ENCODE results near the gene UHMK1.
"Not testable (repeated sequence)": the region's sequence is repeated elsewhere in the genome, so short reads cannot be mapped to it uniquely, and the experiment has no call there.

Gene UHMK1

DNA sequence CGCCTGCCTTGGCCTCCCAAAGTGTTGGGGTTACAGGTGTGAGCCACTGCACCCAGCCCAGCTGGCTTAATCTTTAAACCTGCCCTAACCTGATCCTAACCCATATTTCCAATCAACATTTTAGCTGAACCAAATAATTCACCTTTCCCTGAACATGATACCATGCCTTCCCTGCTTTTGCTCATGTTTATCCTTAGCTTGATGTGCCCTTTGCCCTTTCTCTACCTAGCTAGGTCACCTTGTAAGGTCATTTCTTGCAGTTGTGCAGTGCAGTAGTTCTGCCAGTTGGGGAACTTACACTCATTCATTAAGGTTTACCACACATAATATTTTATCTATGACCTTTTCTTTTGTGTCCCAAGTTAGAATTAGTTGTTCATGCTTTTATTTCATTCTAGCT is 69.3 kb downstream of the UHMK1 start:
- DNase-seq (ENCODE audit: low spot score) = no peak

DNA sequence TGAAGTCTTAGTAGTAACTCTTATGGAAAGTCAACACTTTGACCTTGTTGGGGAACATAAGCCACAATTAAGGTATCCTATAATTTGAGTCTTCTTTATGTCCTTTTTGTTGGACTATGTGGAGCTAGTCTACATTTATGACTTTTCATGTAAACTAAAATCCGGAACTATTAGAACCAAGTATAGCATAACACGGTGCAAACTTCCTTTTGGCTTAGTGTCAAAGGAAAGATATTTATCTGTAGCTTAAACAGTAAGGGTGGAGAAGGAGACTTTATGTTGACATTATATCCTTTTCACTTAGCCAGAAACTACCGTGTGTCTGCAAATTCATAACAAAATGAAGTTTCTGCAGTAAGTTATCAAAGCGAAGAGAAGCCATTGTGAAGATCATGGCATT is 71.2 kb downstream of the UHMK1 start:
- no peak for DNase-seq (ENCODE audit: low spot score)

DNA sequence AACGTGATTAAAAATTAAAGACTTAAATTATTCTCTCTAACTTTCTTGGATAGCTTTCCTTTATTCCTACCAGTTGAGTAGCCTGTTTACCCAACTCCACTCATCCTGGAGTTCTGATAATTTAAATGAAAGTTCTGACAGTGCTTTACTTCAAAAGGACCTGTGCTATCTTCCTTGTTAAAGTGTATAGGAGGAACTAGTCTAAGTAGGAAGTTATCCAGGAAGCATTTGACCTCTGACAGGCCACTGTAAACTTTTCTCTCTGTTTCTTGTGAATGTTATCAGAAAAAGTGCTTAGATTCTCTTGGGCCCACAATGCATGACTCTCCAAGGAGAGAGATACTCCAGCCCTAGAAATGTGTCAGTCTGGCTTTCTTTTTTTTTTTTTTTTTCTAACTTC is 73.1 kb downstream of the UHMK1 start:
- no peak for DNase-seq (ENCODE audit: low spot score)

DNA sequence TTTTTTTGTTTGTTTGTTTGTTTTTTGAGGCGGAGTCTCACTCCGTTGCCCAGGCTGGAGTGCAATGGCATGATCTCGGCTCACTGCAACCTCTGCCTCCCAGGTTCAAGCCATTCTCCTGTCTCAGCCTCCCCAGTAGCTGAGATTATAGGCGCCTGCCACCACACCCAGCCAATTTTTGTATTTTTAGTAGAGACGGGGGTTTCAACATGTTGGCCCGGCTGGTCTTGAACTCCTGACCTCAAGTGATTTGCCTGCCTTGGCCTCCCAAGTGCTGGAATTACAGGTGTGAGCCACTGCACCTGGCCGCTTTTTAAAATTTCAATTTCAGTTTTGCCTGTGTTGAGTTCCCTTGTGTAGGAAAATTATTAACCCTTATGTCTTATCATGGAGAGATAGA is 73.5 kb downstream of the UHMK1 start:
- not testable (repeated sequence) for DNase-seq (ENCODE audit: low spot score)

DNA sequence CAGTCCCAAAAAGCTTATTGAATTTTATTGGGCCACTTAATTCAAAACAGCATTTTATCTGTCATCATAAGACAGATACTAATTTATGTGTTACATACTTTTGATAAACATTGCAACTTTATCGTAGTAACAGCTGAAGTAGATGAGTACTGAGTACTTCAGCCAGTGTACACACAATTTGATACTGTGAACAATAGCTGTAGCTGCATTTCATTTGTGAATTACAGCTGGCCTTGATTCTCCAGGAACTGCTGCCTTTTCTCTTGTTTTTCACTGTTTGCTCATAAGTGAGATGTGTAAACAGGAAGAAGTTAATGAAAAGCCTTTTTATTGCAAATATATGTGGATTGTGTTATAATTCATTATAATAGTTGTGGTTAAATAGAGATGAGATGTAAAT is 74.1 kb downstream of the UHMK1 start:
- no peak for DNase-seq (ENCODE audit: low spot score)

DNA sequence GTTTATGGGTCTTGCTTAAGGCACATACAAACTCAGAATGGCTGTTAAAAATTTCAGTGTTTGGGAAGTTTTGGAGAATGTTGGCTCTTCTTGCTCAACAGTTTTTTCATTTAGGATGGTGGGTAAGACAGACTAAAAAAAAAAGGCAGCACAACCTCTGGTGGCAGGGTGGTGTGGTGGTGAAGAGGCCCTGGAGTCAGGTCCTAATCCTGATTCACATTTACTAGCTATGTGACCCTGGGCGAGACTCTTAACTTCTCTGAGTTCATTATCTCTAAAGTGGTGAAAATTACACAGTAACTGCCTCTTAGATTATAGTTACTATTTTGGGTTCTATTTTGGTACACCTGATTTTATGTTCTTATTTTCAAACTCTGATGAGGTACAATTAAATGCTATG is 75.5 kb downstream of the UHMK1 start:
- DNase-seq (ENCODE audit: low spot score) = no peak

DNA sequence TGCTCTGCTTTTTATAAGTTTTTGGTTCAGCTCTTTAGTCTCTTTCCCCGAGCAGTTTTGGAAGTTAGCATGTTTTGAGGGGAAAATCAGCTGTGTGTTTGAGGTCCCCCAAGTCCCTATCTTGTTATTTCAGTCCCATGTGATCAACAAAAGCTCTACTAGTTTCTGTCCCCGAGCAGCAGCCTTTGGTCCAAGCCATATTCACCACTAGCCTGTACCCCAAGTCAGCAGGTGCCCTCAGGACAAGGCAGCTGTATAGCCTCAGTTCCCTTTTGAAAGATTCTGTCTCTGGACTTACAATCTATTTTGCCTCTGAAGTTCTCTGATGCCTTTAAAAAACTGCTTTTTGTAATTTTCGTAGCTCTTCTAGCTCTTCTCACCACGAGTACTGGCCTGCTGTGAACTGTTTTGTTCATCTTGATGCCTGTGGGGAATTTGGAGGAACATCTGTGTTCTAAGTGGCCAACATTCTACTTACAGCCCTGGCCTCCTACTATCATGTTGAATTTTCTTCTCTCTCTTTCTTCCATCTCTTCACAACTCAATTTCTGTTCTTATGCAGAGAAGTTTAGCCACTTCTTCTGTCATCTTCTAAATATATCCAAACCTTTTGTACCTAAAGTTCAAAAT is 80.6 kb downstream of the UHMK1 start:
- no peak for DNase-seq (ENCODE audit: low spot score)

DNA sequence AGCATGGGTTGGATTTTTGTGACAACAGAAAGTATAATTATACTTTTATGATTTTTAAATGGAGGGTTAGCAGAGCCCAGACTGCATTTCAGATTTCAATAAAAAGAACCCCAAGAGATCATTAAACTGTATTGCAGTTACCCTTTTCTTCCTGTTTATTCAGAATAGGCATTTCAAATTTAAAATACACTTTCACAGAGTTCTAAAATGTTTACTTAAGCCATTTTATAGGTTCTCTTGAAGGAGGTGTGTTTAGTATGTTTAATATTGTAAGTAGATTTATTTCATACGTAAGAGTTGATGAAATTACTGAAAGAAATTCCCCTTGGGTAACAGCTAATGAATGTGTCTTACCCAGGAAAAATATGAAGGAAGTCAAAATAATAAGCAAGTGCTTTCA is 81.3 kb downstream of the UHMK1 start:
- DNase-seq (ENCODE audit: low spot score) = no peak

Data from pons (tissue), 1 donor.